Psoas muscle (tissue), 8 donors: Measurements from ENCODE around the gene ACOXL. TPM values are rescaled to one million over a fixed set of nuclear protein-coding genes. Genes with fewer than 3 reads are reported as not detected.

Experiments
- ATAC-seq, 4 donors: fragments of 200-7000 bp; cut with Tn5 transposase; one replicate each; pipeline ENCODE4 v1.9.1; 2020; ENCODE audit warnings: moderate library complexity in 3 of 4, mild to moderate bottlenecking in 2 of 4
- DNase-seq, 2 donors: peaks; one replicate each; pipeline ENCODE4 v3.0.0-alpha.2; 2020
- H3K27ac ChIP-seq: fragments of 200-600 bp; one replicate; pipeline ENCODE4 v1.8.0; 2022
- H3K27me3 ChIP-seq, 3 donors: fragments of 200-600 bp in 1 of 3; one replicate each; pipeline versions ENCODE4 v1.6.1 to v1.8.0; 2013 to 2022; ENCODE audit warnings: low read length in 2 of 3, mild to moderate bottlenecking in 2 of 3, moderate library complexity in 1 of 3; ENCODE audit not compliant: insufficient read depth in 3 of 3
- H3K36me3 ChIP-seq, 2 donors: fragments of 200-600 bp in 1 of 2; one replicate each; pipeline versions ENCODE4 v1.6.1 to v1.8.0; 2013 to 2022; ENCODE audit warnings: low read depth in 1 of 2, mild to moderate bottlenecking in 1 of 2, moderate library complexity in 1 of 2; ENCODE audit not compliant: insufficient read depth in 1 of 2
- H3K4me1 ChIP-seq: fragments of 200-600 bp; one replicate; pipeline ENCODE4 v1.8.0; 2022
- H3K4me3 ChIP-seq: fragments of 200-600 bp; one replicate; pipeline ENCODE4 v1.8.0; 2022; ENCODE audit warnings: mild to moderate bottlenecking
- H3K9me3 ChIP-seq: fragments of 200-600 bp; one replicate; pipeline ENCODE4 v1.8.0; 2022
- CTCF ChIP-seq: fragments of 200-600 bp; IDR thresholded peaks from one replicate; pipeline ENCODE4 v1.8.0; 2022; ENCODE audit warnings: antibody characterized with exemption
- WGBS, 3 donors: extraction: QIAGEN DNeasy Blood & Tissue Kit; methylation state at CpG; one replicate each; pipeline versions ENCODE4 v1.1.6 to v1.1.7; 2013; 5-methylcytosine and 5-hydroxymethylcytosine counted together
- intact Hi-C, 2 donors: fragments of 100-400 bp; cut with DNase I; formaldehyde crosslinking; loops; one replicate each; pipeline versions ENCODE4 v1.11.0 to v1.14.2; 2022
- polyA plus RNA-seq, 3 donors: library from polyadenylated mRNA; stranded (reverse); fragments of 200-250 nt; gene quantifications; one replicate each; pipeline ENCODE4 v1.2.3, GENCODE V29; 2013
- total RNA-seq, 4 donors: library from RNA; stranded (reverse); fragmentation: NEBNext Ultra II Directional in 2 of 4; extraction: Animal tissue kit (Norgen Biotek cat#: 25700) in 2 of 4; gene quantifications; one replicate each; pipeline versions ENCODE4 v1.2.1 to v1.2.4, GENCODE V29; 2021 to 2023
- donor health status: healthy with polysubstance abuse.
- donor health status: DM: no; HTN: no; CAD: no; lungs with moderate emphysema.
- donor health status: Bipolar disorder and iron deficiency.
- donor health status: healthy.
- donor health status: DM: yes; HTN: yes; CAD: no.
- donor health status: DM: no; HTN: no; CAD: no.
- donor health status: DM: no; HTN: no; CAD: no.
- donor health status: DM: yes; HTN: yes; CAD: no.

ACOXL gene
- total and polyA plus RNA-seq, 7 donors = 0.01 TPM; not detected in 6

GRCh38 chr2:110714452-110715224 is 17.7 kb upstream of the ACOXL start:
- DNase-seq (no peak), ATAC-seq (no peak)
- Histone ChIP-seq H3K27me3 (no peaks in the 10 kb centered on the region), H3K27ac (no peak overlapping the region), H3K9me3 (no peaks in the 10 kb centered on the region), H3K4me3 (no peak overlapping the region), H3K36me3 (no peaks in the 10 kb centered on the region), H3K4me1 (no peaks in the 10 kb centered on the region)
- intact Hi-C loops = no loop called here
- WGBS, 3 donors = 42 to 55% (median 43%) methylated on average over 6 of the region's 6 CpGs
- no peak for TF ChIP-seq CTCF

GRCh38 chr2:110716959-110717645 is 15.3 kb upstream of the ACOXL start:
- no peak for ATAC-seq
- Histone ChIP-seq H3K36me3 (no peaks in the 10 kb centered on the region), H3K27me3 (no peaks in the 10 kb centered on the region), H3K9me3 (no peaks in the 10 kb centered on the region), H3K27ac (no peak overlapping the region), H3K4me3 (no peak overlapping the region), H3K4me1 (no peaks in the 10 kb centered on the region)
- WGBS, 3 donors = 67 to 86% (median 76%) methylated on average over 3 of the region's 3 CpGs
- TF ChIP-seq CTCF = no peak
- DNase-seq = no peak
- intact Hi-C loops = no loop called here

- Histone ChIP-seq H3K4me3 (no peak overlapping the region), H3K9me3 (no peaks in the 10 kb centered on the region), H3K27me3 (no peaks in the 10 kb centered on the region), H3K36me3 (no peaks in the 10 kb centered on the region), H3K27ac (no peak overlapping the region), H3K4me1 (no peaks in the 10 kb centered on the region)
- no peak for TF ChIP-seq CTCF
- WGBS, 3 donors = 37 to 58% (median 43%) methylated on average over 4 of the region's 4 CpGs
- intact Hi-C loops = no loop called here
- no peak for DNase-seq
- no peak for ATAC-seq
Measured at GRCh38 chr2:110717734-110718133, 14.6 kb upstream of the ACOXL start.

GRCh38 chr2:110718382-110718781 is 14.0 kb upstream of the ACOXL start:
- Histone ChIP-seq H3K4me1 (no peaks in the 10 kb centered on the region), H3K4me3 (no peak overlapping the region), H3K27me3 (no peaks in the 10 kb centered on the region), H3K9me3 (no peaks in the 10 kb centered on the region), H3K36me3 (no peaks in the 10 kb centered on the region), H3K27ac (no peak overlapping the region)
- intact Hi-C loops = no loop called here
- 88 to 92% (median 88%) methylated on average over 2 of the region's 2 CpGs for WGBS, 3 donors
- no peak for DNase-seq
- TF ChIP-seq CTCF = no peak
- ATAC-seq = no peak
